ENCODE measurements around the gene SH3PXD2A.

SH3PXD2A gene

DNA sequence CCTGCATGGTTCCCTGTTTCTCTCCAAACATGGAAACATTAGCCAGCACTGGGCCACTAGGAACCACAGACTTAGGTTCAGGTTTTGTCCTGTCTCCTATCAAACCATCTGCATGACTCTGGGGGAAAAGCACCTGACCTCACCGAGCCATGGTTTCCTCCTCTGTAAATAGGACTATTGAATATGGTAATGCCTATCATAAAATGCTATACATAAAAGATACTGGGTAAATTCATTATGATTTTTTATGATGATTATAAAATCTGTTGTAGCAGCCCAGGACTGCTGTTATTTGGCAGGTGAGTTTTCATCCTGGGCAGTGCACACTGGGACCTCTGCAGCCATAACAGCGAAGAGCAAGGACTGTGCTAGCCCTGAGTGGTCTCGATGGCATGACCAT lies 131.8 kb downstream of the SH3PXD2A start:
- no peak for DNase-seq

GRCh38 chr10:103722632-103723031 lies 132.7 kb downstream of the SH3PXD2A start:
- no peak for DNase-seq

GRCh38 chr10:103720964-103721335 lies 134.4 kb downstream of the SH3PXD2A start:
- DNase-seq: no peak

DNA sequence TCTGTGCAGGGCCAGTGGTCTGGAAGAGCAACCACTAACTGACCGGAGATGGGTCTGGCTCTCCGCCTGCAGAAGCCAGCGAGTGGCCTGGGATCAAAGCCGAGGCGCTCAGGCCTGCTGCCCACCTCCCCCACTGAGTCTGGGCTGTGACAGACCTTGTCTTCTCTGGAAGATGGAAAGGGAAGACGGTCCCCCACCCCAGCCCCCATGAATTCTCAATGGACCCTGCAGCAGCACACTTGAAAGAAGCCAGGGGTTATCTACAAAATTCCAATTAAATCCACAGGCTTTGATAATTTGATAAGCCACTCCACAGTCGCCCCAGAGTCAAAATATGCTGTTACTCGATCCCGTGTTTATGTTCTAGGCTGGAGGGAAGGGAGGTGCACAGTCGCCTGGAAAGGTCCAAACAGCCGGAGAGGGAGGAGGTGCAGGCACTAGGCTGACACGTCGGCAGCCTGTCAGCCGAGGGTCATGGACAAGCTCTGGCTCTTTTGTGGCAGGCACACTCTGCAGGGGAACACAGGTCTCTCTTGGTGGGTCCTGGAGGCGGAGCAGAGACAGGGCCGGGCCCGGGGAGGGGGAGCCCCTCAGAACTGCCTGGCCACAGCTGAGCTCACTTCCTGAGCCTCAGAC lies 134.9 kb downstream of the SH3PXD2A start:
- peak; percentile 61 for DNase-seq

DNA sequence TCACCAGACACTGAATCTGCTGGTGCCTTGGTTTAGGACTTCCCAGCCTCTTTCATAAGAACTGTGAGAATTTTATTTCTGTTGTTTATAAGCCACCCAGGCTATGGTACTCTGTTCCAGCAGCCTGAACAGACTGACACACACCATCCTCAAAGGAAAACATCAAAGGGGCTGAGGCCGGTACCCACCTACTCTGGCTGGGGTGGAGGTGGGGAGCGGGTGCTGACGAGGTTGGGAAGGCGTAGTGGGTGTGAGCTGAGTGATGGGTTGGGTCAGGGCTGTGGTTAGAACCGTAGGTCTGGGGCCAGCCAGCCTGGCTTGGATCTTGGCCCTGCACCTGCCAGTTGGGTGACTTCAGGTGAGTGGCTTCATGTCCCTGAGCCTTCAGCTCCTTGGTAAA lies 136.3 kb downstream of the SH3PXD2A start:
- no peak for DNase-seq

GRCh38 chr10:103718247-103718620 lies 137.1 kb downstream of the SH3PXD2A start:
- no peak for DNase-seq

DNA sequence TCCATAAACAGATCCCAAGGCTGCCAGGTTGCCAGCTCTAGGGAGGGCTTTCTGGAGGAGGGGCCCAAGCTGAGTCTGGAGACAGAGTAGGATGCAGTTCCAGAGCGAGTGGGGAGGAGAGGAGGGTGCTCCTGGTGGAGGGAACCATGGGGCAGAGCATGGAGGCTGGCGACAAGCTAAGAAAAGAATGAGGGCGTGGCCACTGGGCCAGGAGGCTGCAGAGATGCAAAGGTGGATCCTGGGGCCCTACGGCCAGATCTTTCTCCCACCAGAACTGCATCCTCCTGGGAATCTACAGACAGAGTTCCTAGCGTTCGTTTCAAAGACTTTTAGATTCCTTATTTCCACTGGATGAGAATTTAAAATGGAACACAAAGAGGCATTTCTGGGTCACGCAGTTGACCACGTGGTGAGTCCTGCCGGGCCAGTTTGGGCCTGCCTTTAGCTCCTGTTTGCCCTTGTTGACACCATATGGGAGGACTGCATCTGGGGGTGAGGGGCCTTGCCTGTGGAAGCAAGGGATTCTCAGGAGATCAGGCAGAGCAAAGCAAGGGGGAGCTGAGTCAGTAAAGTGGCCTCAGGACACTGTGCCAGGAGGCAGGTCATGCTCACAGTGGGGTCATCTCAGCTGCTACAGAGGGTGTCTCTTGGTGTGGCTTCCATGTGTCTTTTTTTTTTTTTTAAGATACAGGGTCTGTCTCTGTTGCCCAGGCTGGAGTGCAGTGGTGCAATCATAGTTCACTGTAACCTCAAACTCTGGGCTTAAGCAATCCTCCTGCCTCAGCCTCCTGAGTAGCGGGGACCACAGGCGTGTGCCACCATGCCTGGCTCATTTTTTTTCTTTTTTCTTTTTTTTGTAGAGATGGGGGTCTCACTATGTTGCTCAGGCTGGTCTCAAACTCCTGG lies 137.8 kb downstream of the SH3PXD2A start:
- no peak for DNase-seq

- no peak for DNase-seq
These were observed 138.9 kb downstream of the SH3PXD2A start for GRCh38 chr10:103716206-103717160.

DNA sequence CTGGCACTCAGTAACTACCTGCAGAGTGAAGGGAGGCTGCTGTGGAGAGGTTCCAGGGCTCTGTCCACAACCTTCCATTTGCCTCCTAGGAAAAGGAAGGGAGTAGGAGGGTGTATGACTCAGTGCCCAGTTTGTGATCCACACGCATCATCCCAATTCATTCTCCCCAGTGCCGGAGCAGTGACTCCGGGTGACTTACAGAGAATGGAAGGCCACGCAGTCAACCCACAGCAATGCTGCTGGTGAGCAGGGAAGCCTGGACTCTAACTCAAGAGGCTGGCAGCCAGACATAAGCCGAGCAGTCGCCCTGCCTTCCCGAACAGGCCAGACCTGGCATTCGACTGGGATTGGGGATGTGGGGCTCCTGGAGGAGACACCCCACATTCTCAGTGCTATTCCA lies 139.9 kb downstream of the SH3PXD2A start:
- no peak for DNase-seq

GRCh38 chr10:103714232-103714891 lies 141.0 kb downstream of the SH3PXD2A start:
- DNase-seq: no peak

DNA sequence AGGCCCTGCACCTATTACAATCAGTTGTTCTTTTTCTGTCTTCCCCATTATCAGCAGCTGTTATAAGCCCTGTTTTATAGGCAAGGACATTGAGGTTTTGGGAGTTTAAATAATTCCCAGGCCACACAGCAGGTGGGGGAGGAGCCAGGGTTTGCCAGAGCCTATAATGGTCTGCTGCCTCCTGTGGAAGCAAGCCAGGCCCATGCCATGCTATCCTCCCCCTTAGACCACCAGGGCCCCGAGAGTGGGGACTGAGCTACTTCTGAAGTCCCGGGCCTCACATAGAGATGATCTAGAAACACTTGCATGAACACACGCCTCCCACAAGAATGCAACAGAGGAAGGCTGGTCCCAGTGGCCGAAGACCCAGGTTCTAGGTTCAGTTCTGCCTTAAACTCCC lies 141.7 kb downstream of the SH3PXD2A start:
- no peak for DNase-seq

DNA sequence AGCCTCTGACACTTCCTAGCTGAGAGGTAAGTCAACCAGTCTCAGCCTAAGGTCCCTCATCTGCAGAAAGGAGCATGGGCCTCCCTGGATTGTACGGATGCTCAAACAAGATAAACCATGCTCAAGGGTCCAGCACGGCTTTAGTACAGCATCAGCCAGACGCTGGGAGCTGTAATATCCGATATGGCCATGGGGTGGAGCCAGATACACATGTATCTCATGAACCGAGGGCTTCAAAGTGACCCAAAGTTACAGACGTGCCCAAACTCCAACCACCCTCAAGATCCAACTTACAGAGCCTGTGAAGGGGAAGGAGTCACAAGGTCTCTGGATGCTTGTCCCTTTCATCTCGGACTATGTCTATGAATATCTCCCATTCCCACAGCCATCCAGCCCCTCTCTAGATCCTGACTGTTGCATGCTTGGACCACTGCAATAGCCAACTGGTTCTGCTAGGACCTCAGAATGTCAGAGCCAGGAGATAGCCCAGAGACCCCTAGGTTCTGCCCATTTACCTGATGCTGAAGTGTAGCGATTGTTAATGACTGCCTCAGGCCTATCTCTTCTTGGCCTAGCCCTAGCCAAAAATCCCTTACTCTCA lies 142.4 kb downstream of the SH3PXD2A start:
- DNase-seq: peak; percentile 58

DNA sequence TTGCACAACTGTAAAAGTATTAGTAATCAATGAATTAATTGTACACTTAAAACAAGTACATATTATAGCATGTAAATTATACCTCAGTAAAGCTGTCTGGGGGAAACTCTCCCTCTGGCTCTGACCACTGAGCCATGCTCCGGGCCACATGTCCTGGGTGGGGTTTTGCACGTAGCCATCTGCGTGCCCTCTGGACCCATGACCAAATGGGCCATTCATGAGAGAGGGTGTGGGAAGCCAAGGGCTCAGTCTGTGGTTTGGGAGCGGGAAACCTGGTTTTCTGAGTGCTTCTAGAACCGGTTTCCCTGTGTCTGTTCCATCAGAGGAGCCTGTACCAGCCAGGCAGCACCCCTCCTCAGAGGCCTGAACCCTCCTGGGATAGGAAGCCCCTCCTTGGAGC lies 143.2 kb downstream of the SH3PXD2A start:
- DNase-seq: no peak

DNA sequence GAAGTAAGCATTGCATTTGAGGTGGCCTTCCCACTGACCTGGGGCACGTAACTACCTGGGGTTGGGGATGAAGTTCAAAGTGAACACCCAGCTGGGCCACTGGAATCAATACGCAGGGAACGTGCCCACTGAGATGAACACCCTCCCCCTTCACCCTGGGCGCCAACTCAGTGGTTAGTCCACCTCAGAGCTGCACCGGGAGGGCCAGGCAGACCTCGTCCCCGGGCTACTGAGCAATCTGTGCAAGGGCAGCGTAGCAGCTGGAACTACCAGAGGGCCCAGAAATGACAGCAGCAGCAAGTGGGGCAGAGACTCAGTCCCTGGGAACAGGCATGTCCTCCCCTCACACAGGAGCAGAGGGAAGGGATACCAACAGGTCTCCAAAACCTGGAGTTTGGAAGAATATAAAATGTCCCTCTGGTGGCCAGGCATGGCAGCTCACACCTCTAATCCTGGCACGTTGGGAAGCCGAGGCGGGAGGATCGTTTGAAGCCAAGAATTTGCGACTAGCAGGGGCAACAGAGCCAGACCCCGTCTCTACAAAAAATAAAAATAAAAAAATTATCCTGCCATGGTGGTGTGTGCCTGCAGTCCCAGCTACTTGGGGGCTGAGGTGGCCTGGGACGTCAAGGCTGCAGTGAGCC lies 143.9 kb downstream of the SH3PXD2A start:
- no peak for DNase-seq

DNA sequence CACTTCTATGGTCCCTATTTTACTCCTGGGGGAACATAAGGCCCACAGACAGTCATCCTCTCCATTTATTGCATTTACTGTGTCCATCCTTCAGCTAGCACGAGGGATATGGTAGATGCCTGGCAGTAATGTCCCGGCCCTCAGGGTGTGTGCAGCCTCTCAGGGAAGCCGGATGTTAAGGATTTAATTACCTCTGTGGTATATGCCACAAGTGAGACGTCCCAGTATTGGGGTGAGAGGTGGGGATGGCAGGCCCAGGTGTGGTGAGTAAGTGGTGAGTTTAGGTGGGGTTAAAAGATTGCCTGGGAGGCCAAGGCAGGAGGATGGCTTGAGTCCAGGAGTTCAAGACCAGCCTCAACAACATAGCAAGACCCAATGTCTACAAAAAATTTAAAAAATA lies 144.9 kb downstream of the SH3PXD2A start:
- DNase-seq: no peak

GRCh38 chr10:103709341-103709920 lies 145.9 kb downstream of the SH3PXD2A start:
- no peak for DNase-seq

GRCh38 chr10:103708627-103709288 lies 146.6 kb downstream of the SH3PXD2A start:
- no peak for DNase-seq

DNA sequence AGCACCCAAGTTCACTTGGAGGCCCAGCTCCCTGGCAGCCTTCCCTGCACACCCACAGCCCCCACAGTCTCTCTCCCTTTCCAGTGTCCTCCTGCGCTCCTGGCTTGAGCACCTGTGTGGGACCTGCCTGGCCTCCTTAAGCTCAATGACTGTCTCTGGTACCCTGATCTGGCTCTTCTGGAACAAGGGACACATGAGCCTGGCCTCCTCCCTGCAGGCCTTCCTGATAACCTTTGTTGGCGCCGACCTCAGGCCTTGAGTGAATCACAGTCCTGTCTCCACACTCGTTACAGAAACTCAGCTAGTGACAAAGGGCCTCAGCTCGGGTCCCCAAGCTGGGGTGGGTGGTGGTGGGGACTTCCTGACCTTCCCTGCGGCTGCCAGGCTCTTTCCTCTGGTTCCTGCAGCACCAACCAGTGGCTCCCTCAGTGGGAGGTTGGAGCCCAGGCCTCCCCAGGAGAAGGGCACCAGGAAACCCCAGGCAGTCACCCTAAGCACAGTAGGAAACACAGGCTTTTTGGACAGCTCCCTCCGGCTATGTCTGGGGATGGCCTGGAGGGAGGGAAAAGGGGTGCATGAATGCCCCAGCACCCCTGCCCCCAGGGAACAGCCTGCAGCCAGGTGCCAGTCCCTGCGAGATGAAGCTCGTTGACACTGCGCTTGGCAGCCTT lies 147.3 kb downstream of the SH3PXD2A start:
- no peak for DNase-seq

DNA sequence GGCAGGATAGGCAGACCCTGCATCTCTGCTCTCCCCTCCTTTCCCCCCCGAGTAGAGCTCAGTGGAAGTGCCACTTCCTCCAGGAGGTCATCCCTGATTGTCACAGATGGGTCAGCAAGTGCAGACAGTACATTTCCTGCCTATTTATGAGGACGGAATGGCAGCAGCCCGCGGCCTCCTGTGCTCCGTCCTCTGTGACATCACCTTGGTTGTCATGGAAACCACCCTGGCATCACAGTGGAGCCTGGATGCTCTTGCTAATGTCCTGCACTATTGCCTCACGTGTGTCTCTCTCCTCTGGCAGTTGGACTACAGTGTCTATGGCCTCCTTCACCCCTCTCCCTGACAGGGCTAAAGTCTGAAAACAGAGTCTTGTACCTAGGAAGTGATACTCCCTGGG lies 148.6 kb downstream of the SH3PXD2A start:
- DNase-seq: no peak

GRCh38 chr10:103706047-103706446 lies 149.3 kb downstream of the SH3PXD2A start:
- DNase-seq: no peak
